GM08714 (cell line): Measurements from ENCODE around the gene TRAF4.
A peak's percentile ranks its signal among the peaks of the same experiment; 100 is the strongest.
"Not testable (repeated sequence)": the region's sequence is repeated elsewhere in the genome, so short reads cannot be mapped to it uniquely, and the experiment has no call there.

Experiments used
- H3K4me3 ChIP-seq: fragments of 200-500 bp; sonication (Bioruptor generic); 2 replicates; pipeline ENCODE4 v1.5.1; 2014; ENCODE audit warnings: mild to moderate bottlenecking, low read length, inconsistent platforms
- ZNF274 ChIP-seq: IDR thresholded peaks from 2 replicates; pipeline ENCODE4 v1.6.1; 2012; ENCODE audit warnings: mild to moderate bottlenecking, low read depth, low read length

TRAF4 gene

DNA sequence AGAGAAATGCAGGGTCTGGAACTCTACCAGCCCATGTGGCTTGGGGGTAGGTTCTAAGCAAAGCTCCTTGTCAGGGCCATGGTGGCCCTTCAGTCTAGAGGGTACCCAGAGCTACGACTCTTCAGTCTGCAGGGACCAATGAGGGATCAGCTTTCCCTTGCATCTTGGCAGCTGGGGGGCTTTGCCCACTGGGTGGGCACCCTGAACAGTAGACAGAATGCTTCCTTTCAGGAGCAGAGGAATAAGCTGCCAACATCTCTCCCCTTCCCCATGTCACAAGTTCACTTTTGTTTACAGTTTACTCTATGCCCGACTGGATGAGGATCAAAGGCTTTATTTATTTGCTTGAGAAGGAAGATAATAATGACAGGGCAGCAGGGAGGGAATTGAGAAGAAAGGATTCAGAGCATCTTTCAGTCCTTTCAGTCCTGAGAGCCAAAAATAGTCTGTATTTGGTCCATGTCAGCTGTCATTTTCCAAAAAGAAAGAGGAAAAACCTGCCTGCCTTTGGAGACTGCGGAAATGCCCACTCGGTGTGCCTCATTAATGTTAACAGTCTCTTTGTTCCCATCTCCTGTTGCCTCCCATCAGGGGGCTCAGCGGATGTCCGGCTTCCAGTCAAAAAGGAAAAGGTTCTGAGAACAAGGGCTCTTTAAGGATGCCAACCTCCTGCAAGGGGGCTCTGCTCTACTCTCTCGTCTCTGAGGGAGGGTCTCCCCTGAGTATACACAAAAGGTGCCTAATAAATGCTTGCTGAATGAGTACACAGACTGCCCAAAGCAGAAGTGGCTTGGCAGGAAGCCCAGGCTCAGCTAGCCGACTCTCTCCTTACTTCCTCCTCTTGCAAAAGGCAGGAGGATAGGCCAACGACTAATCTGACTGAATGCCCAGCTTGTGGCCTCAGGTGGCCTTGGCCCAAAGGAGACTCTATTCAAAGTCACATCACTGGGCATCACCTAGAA is 17.1 kb downstream of the TRAF4 start:
- H3K4me3 ChIP-seq: no peak overlapping the region
- TF ChIP-seq ZNF274: no peak

DNA sequence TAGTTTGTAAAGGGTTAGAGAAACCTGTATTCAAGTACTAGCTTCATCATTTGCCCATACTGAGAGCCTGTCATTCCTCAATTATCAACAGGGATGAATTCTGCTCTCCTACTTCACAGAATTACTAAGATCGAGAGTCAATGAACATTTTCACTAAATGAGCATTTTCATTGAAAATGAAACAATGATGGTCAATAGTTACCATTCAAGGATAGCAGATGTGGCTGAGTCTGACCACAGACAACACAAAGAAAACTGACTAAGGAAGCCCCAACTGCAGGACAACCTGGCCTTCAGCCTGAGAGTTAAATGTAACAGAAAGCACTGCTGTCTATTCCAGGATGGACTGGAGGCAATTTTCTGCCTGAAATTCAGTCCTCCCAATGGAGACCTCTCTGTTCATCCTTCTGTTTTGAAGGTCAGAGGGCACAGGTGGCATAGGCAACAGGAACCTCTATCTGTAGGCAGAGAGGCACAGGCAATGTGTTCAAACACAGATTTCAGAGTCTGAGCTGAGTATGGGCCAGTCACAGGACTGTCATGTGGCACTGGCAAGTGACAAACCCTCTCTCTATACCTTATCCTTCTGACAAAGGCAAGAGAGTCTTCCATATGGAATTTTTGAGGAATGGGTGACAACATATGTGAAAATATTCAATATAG is 19.5 kb downstream of the TRAF4 start:
- peak overlapping the region; percentile 53; the same call in 1 of the 2 replicates for H3K4me3 ChIP-seq
- TF ChIP-seq ZNF274: no peak

DNA sequence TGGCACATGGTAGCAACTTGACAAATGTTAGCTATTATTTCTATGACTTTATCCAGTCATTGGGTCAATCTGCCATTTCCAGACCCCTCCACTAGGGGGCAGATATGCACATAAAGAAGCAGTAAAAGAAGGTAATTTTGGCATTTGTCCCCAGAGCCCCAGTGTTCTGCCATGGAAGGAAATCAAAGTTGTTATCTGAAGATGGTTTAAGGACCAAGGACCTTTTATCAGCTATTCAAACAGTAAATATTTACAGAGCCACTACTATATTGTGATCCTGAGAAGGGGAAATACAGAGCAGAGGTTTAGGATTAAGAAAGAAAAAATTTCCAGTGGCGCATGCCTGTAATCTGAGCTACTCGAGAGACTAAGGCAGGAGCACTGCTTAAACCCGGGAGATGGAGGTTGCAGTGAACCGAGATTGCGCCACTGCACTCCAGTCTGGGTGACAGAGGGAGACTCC is 20.0 kb downstream of the TRAF4 start:
- H3K4me3 ChIP-seq: no peak overlapping the region
- no peak for TF ChIP-seq ZNF274

DNA sequence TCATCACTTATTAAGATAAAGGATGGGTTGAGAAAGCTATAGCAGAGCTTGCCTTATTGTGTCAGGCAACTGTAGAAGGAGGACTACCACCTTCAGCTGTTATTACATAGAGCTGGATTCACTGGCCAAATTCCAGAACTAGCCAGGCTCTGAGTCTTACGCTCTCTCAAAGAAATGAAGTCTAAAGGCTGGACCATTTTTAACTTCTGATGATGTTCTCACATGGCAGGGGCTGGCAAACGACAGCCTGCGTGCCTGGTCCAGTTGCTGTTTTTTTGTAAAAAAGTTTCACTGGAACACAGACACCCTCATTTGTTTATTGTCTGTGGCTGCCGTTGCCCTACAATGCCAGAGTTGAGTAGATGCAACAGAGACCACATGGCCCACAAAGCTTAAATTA is 21.2 kb downstream of the TRAF4 start:
- H3K4me3 ChIP-seq: no peak overlapping the region
- no peak for TF ChIP-seq ZNF274

DNA sequence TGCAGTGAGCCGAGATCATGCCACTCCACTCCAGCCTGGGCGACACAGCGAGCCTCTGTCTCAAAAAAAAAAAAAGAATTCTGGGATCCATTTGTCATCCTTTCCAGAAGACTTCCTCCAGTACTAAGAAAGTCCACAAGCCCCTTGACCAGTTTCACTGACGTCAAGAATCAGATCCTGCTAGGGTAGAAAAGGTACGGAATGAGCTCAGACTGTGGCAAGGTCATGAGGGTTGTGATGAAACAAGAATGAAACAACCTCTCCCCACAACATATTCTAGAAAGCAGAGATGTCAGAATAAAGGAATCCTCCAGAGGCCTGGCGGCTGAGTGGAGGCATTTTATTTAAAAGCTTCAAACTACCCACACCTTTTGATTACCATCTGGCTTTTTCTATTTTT is 29.9 kb downstream of the TRAF4 start:
- no peak overlapping the region for H3K4me3 ChIP-seq
- no peak for TF ChIP-seq ZNF274

DNA sequence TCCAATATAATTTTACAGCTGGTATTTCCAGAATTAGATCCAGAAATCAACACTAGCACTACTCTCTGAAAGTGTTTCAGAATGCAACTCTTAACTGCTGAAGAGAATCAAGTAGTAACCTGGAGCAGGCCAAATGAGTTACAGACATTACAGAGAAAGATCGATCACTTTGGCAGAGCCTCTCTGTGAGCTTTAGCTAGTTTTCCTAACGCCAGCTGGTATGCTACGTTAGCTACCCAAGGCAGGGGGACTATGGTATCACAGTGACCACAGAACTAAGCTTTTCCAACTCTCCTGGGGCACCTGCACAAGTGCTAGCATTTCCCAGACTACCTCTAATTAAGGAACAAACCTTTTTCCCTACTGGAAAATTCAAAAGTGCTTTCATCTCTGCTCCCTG is 30.4 kb downstream of the TRAF4 start:
- no peak overlapping the region for H3K4me3 ChIP-seq

DNA sequence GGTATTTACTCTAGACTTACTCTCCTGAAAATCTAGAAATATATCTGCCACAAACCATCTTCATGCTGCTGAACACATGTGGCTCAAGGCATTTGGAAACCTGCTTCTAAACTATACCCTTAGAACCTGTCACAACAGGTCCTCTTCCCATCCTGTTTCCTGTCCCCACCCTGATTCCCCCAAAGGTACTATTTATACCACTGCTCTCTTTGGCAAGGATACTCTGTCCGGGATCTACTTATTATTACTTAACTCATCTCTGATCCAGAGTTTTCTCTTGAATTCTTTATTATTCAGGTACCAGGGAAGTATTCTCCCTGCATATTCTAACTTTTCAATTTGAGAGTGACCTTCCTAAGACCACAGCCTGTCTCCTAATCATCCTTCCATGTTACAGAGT is 33.4 kb downstream of the TRAF4 start:
- TF ChIP-seq ZNF274: no peak
- no peak overlapping the region for H3K4me3 ChIP-seq

More for the DNA sequence above, 30.4 kb downstream of the TRAF4 start:
- no peak for TF ChIP-seq ZNF274

DNA sequence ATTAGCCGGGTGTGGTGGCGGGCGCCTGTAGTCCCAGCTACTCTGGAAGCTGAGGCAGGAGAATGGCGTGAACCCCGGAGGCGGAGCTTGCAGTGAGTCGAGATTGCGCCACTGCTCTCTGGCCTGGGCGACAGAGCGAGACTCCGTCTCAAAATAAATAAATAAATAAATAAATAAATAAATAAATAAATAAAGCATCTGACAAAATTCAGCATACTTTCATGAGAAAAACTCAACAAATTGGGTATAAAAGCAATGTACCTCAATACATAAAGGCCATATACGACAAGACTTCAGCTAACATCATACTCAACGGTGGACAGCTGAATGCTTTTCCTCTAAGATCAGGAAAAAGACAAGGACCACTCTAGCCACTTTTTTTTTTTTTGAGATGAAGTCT is 35.8 kb downstream of the TRAF4 start:
- not testable (repeated sequence) for H3K4me3 ChIP-seq

DNA sequence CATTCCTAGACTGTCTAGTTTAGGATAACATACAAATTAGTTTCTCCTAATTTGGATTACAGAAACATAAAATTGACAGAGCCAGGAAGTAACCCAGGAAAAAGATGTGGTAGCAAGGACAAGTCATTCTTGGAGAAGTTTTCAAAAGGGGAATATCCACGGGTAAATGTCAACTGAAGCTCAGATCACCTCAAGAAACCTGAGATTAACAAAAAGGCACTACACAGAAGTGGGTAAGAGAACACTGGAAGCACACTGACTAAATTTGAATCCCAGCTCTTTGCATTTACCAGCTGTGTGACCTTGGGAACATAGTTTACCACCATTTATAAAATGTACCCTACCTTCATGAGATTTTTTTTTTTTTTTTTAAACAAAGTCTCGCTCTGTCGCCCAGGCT is 39.4 kb downstream of the TRAF4 start:
- no peak overlapping the region for H3K4me3 ChIP-seq
- no peak for TF ChIP-seq ZNF274

DNA sequence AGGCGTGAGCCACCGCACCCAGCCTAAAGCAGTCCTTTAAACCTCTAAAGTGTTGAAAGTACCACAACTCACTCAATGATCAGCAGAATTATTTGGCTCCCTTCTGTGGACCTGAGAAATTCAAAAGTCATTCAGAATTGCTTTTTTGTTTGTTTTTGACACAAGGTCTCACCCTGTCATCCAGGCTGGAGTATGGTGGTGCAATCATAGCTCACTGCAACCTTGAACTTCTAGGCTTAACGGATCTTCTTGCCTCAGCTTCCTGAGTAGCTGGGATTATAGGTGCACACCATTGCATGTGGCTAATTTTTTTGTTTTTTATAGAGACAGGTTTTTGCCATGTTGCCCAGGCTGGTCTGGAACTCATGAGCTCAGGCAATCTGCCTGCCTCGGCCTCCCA is 44.3 kb downstream of the TRAF4 start:
- TF ChIP-seq ZNF274: no peak
- no peak overlapping the region for H3K4me3 ChIP-seq

DNA sequence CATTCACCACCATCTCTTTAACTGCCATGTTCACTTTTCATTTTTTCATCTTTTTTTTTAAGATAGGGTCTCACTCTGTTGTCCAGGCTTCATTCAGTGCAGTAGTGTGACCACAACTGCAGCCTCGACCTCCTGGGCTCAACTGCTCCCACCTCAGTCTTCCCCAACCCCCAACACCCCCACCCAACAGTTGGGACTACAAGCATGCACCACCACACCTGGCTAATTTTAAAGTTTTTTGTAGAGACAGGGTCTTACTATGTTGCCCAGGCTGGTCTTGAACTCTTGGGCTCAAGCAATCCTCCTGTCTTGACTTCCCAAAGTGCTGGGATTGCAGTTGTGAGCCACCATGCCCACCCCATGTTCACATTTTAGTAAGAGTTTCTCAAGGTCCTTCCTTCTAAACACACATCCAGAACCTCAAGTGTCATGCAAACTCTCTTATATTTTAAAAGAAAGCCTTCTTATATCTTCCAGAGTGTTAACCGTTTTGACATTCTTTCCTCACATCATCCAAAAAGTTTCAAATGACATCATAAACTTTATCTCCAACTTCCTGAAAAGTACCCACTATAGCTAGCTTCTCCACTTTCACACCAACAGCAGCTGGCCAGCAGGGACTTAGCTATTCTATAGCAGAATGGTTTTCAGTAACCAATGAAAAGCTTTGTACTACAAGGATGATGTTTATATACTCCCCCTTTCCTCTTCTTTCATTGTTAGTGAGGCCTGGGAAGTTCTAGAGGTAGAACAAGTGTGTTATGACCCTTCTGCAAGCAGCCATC is 49.3 kb downstream of the TRAF4 start:
- no peak for TF ChIP-seq ZNF274
- H3K4me3 ChIP-seq: no peak overlapping the region

DNA sequence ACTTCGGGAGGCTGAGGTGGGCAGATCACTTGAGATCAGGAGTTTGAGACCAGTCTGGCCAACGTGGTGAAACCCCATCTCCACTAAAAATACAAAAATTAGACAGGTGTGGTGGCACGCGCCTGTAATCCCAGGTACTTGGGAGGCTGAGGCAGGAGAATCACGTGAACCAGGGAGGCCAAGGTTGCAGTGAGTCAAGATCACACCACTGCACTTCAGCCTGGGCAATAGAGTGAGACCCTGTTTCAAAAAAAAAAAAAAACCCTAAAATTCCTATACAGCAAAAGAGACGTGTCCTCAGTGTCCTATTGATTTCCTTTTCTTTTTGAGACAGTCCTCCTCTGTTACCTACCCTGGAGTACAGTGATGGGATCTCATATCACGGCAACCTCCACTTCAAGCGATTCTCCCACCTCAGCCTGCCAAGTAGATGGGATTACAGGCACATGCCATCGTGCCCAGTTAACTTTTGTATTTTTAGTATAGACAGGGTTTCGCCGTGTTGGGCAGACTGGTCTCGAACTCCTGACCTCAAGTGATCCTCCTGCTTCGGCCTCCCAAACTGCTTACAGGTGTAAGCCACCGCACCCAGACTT is 51.1 kb downstream of the TRAF4 start:
- H3K4me3 ChIP-seq: not testable (repeated sequence)

DNA sequence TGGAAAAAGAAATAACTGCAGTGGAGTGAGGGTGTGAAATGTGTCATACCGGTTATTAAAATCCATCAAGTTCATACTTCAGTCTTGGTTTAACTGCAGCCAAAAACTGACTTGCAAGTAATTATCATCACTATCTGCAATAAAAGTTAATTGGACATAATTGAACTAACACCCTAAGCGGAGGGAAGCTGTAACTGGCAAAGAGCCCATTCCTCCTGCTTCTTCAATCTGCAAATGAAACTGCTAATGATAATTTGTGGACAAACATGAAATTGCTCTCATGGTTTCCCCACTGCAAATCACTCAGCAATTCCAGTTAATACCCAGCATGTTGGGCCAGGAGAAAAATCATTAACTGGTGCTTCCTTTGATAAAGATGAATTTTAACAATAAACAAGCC is 52.3 kb downstream of the TRAF4 start:
- H3K4me3 ChIP-seq: no peak overlapping the region

More for the DNA sequence above, 52.3 kb downstream of the TRAF4 start:
- no peak for TF ChIP-seq ZNF274
